ENCODE results near the gene MRPL43.

Gene MRPL43

DNA sequence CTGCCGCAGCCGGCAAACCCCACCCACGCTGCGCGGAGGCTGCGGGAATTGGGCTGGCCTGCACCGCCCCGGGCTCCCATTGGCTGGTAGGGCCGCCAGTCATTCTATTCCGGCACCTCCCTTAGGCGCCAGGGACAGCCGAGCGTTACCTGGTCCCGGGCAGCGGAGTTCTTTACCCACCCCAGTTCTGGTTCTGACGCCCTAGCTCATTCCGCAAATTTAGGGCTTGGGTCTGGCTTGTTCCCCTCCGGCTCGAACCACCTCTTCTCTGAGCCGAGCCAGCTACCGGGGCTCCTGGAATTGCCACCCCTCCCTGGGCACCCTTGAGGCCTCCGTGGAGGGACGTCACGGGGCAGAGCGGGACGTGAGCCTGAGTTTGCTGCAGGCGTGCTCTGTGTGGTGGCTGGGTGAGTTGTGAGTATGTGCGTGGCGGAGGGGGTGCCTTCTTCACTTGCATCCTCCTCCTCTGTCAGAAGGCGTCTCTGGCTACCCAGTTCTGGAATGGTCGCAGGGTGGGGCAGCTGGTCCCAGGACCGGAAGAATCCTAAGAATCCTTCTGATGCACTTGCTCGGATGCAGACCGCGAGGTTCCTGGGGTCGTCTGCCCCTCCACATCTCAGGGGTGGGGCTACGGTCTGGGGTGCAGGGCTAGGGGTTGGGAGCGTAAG, 44.0 kb upstream of the MRPL43 start, which contains the start of the genes PDZD7 and SFXN3:
Gene PDZD7 (minus strand): TSS at position 2 of the 668 bp plus-strand sequence. CDS start 910 bp downstream, outside the sequence.
Gene SFXN3 (plus strand): TSS at position 107 of the 668 bp plus-strand sequence. CDS start 3,461 bp downstream, outside the sequence.
- Histone ChIP-seq H3K4me2 (ENCODE audit: low read length, poor library complexity, severe bottlenecking) (peak within 1 kb of the TSS; percentile 84), H3K4me1 (ENCODE audit: control insufficient read depth, insufficient read depth, low read depth, low read length) (peaks cover 24% of the 10 kb centered on the region), H3K27ac (ENCODE audit: low read length, poor library complexity, severe bottlenecking) (peak within 1 kb of the TSS; percentile 99), H3K4me3 (ENCODE audit: insufficient read depth in 1 of 2, low read depth in 1 of 2, low read length in 2 of 2) (peak within 1 kb of the TSS; percentile 75 to 97), H3K79me1 (replicated peaks; ENCODE audit: low read length, poor library complexity, severe bottlenecking) (peaks cover 19% of the 10 kb centered on the region), H2AFZ (ENCODE audit: low read depth, low read length) (peak within 1 kb of the TSS; percentile 79), H3K9me3 (ENCODE audit: control insufficient read depth, low read length) (no peaks in the 10 kb centered on the region), H3K18ac (ENCODE audit: low read depth in 1 of 2, low read length in 2 of 2) (peak within 1 kb of the TSS; percentile 87 to 99), H3K14ac (ENCODE audit: low read length in 2 of 2) (peak within 1 kb of the TSS in 1 of 2 experiments; percentile 56), H2BK120ac (ENCODE audit: low read depth, low read length) (peak within 1 kb of the TSS; percentile 86), H3K27me3 (ENCODE audit: control insufficient read depth in 1 of 2, insufficient read depth in 1 of 2, low read length in 2 of 2) (peaks cover 0 to 14% of the 10 kb centered on the region in 2 experiments), H2BK15ac (ENCODE audit: low read depth, poor library complexity, severe bottlenecking) (peak within 1 kb of the TSS; percentile 38), H2BK12ac (ENCODE audit: low read length in 2 of 2) (peak within 1 kb of the TSS in 1 of 2 experiments; percentile 53), H4K91ac (ENCODE audit: low read length) (peak within 1 kb of the TSS; percentile 83), H3K23ac (ENCODE audit: low read length in 2 of 2) (no peak within 1 kb of the TSS), H3K36me3 (ENCODE audit: control insufficient read depth in 1 of 2, insufficient read depth in 2 of 2, low read depth in 1 of 2, low read length in 2 of 2) (peaks cover 18 to 19% of the 10 kb centered on the region in 2 experiments), H4K8ac (ENCODE audit: low read length) (peak within 1 kb of the TSS; percentile 90), H2AK5ac (ENCODE audit: low read length, severe bottlenecking) (no peak within 1 kb of the TSS), H3K9ac (ENCODE audit: low read length) (peak within 1 kb of the TSS; percentile 99), H2BK5ac (ENCODE audit: low read depth, low read length, poor library complexity, severe bottlenecking) (no peak within 1 kb of the TSS), H3K4ac (ENCODE audit: low read depth in 1 of 2, low read length in 2 of 2) (peak within 1 kb of the TSS; percentile 69 to 88)
- DNase-seq: peak; percentile 93
- under 1% methylated on average over 36 of the region's 38 CpGs for WGBS

DNA sequence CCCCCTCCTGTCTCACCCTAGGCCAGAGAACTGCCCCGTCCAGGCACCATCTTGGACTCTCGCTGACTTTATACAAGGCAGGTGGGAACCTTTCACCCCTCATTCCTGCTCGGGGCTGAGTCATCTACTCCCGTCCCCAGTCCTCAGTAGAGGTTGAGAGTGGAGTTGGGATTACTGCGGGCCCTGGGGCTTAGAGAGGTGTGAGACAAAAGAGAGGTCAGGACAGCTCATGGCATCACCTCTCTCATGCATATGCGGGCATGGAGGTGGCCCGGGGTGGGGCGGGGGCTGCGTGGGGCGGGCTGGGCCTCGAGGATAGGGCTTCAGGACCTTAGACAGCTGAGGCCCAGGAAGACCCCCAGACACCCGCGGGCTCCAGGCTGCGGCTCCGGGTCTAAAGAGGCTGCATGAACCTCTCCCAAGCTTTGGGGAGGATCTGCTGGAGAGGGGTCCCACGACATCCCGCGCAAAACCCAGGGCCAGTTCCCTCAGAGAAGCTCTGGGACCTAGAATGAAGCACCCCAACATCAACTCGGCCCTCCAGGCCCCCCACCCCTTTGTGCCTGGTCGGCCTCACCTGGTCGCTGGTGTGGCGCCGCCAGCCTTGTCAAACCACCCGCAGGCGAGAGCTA, 43.3 kb upstream of the MRPL43 start:
- H3K79me1 ChIP-seq (replicated peaks; ENCODE audit: low read length, poor library complexity, severe bottlenecking): peaks cover 12% of the 10 kb centered on the region
- no peak overlapping the region for H2BK15ac ChIP-seq (ENCODE audit: low read depth, poor library complexity, severe bottlenecking)
- no peak overlapping the region for H3K27ac ChIP-seq (ENCODE audit: low read length, poor library complexity, severe bottlenecking)
- H2BK120ac ChIP-seq (ENCODE audit: low read depth, low read length): no peak overlapping the region
- no peak overlapping the region for H2AK5ac ChIP-seq (ENCODE audit: low read length, severe bottlenecking)
- H3K4ac ChIP-seq (ENCODE audit: low read depth in 1 of 2, low read length in 2 of 2): no peak overlapping the region
- peaks cover 24% of the 10 kb centered on the region for H3K4me1 ChIP-seq (ENCODE audit: control insufficient read depth, insufficient read depth, low read depth, low read length)
- no peak overlapping the region for H2BK12ac ChIP-seq (ENCODE audit: low read length in 2 of 2)
- H3K18ac ChIP-seq (ENCODE audit: low read depth in 1 of 2, low read length in 2 of 2): no peak overlapping the region
- H3K9me3 ChIP-seq (ENCODE audit: control insufficient read depth, low read length): no peaks in the 10 kb centered on the region
- no peak for DNase-seq
- H3K4me3 ChIP-seq (ENCODE audit: insufficient read depth in 1 of 2, low read depth in 1 of 2, low read length in 2 of 2): peak overlapping the region; percentile 75 to 97
- H3K4me2 ChIP-seq (ENCODE audit: low read length, poor library complexity, severe bottlenecking): peak overlapping the region; percentile 84
- H3K14ac ChIP-seq (ENCODE audit: low read length in 2 of 2): no peak overlapping the region
- H3K36me3 ChIP-seq (ENCODE audit: control insufficient read depth in 1 of 2, insufficient read depth in 2 of 2, low read depth in 1 of 2, low read length in 2 of 2): peaks cover 12 to 13% of the 10 kb centered on the region in 2 experiments
- no peak overlapping the region for H4K8ac ChIP-seq (ENCODE audit: low read length)
- 15% methylated on average over 23 of the region's 25 CpGs for WGBS
- no peak overlapping the region for H2BK5ac ChIP-seq (ENCODE audit: low read depth, low read length, poor library complexity, severe bottlenecking)
- no peak overlapping the region for H3K23ac ChIP-seq (ENCODE audit: low read length in 2 of 2)
- peak overlapping the region; percentile 79 for H2AFZ ChIP-seq (ENCODE audit: low read depth, low read length)
- peaks cover 0 to 14% of the 10 kb centered on the region in 2 experiments for H3K27me3 ChIP-seq (ENCODE audit: control insufficient read depth in 1 of 2, insufficient read depth in 1 of 2, low read length in 2 of 2)
- H3K9ac ChIP-seq (ENCODE audit: low read length): peak overlapping the region; percentile 99
- no peak overlapping the region for H4K91ac ChIP-seq (ENCODE audit: low read length)

DNA sequence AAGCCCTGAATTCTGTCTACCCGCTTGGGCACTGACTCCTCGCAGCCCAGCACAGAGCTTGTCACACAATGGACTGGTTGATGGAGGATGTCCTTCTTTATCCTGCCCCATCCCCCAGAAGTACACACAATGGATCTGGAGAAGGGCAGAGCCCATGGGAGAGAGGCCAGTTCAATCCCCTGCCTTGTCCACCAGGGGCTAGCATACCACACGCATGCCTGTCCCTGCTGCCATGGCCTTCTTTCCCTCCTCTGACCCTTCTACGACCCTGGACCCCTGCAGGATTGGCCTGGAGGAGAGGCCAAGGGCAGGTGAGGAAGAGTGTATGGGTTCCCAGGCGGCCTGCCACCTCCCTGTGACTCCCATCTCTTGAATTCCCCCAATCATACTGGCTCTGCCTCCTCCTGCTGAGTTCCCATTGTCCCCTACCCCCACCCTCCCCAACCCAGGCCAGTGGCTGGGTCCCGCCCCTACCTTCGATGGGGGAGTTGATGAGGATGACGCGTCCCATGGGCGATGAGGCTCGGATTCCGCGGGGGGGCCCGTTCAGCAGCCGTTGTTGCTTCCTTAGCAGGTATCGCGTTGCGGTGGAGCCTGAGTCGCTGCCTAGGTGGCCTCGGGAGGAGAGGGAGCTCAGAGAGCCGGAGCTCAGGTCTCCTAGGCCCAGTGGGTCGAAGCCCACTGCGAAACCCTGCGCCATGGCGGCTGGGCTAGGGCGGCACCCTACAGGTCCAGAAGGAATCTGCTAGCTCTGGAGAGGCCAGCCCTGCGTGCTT, 42.4 kb upstream of the MRPL43 start:
- H3K23ac ChIP-seq (ENCODE audit: low read length in 2 of 2): no peak overlapping the region
- H2BK12ac ChIP-seq (ENCODE audit: low read length in 2 of 2): no peak overlapping the region
- H3K4ac ChIP-seq (ENCODE audit: low read depth in 1 of 2, low read length in 2 of 2): no peak overlapping the region
- H3K4me1 ChIP-seq (ENCODE audit: control insufficient read depth, insufficient read depth, low read depth, low read length): peaks cover 24% of the 10 kb centered on the region
- H2AFZ ChIP-seq (ENCODE audit: low read depth, low read length): no peak overlapping the region
- no peak overlapping the region for H3K18ac ChIP-seq (ENCODE audit: low read depth in 1 of 2, low read length in 2 of 2)
- no peak overlapping the region for H2BK5ac ChIP-seq (ENCODE audit: low read depth, low read length, poor library complexity, severe bottlenecking)
- no peak overlapping the region for H4K8ac ChIP-seq (ENCODE audit: low read length)
- no peak overlapping the region for H4K91ac ChIP-seq (ENCODE audit: low read length)
- no peak overlapping the region for H3K27ac ChIP-seq (ENCODE audit: low read length, poor library complexity, severe bottlenecking)
- no peaks in the 10 kb centered on the region for H3K9me3 ChIP-seq (ENCODE audit: control insufficient read depth, low read length)
- no peak overlapping the region for H3K9ac ChIP-seq (ENCODE audit: low read length)
- WGBS: 82% methylated on average over 25 of the region's 27 CpGs
- peaks cover 3 to 4% of the 10 kb centered on the region in 2 experiments for H3K36me3 ChIP-seq (ENCODE audit: control insufficient read depth in 1 of 2, insufficient read depth in 2 of 2, low read depth in 1 of 2, low read length in 2 of 2)
- H3K14ac ChIP-seq (ENCODE audit: low read length in 2 of 2): no peak overlapping the region
- H3K4me3 ChIP-seq (ENCODE audit: insufficient read depth in 1 of 2, low read depth in 1 of 2, low read length in 2 of 2): no peak overlapping the region
- H2AK5ac ChIP-seq (ENCODE audit: low read length, severe bottlenecking): no peak overlapping the region
- H3K79me1 ChIP-seq (replicated peaks; ENCODE audit: low read length, poor library complexity, severe bottlenecking): peaks cover 4% of the 10 kb centered on the region
- no peak overlapping the region for H3K4me2 ChIP-seq (ENCODE audit: low read length, poor library complexity, severe bottlenecking)
- no peak overlapping the region for H2BK120ac ChIP-seq (ENCODE audit: low read depth, low read length)
- peaks cover 0 to 14% of the 10 kb centered on the region in 2 experiments for H3K27me3 ChIP-seq (ENCODE audit: control insufficient read depth in 1 of 2, insufficient read depth in 1 of 2, low read length in 2 of 2)
- DNase-seq: no peak
- H2BK15ac ChIP-seq (ENCODE audit: low read depth, poor library complexity, severe bottlenecking): peak overlapping the region; percentile 85
